ENCODE data around the gene KIF16B.

Gene KIF16B

GRCh38 chr20:16437387-16437996, 135.8 kb downstream of the KIF16B start:
- DNase-seq (ENCODE audit: low read depth): no peak

GRCh38 chr20:16434062-16434664, 139.1 kb downstream of the KIF16B start:
- no peak for DNase-seq (ENCODE audit: low read depth)

GRCh38 chr20:16433293-16433580, 140.0 kb downstream of the KIF16B start:
- no peak for DNase-seq (ENCODE audit: low read depth)

- no peak for DNase-seq (ENCODE audit: low read depth)
These were observed 140.6 kb downstream of the KIF16B start for GRCh38 chr20:16432466-16433292.

- no peak for DNase-seq (ENCODE audit: low read depth)
These were observed 145.1 kb downstream of the KIF16B start for GRCh38 chr20:16428112-16428511.

- no peak for DNase-seq (ENCODE audit: low read depth)
These were observed 145.7 kb downstream of the KIF16B start for GRCh38 chr20:16427571-16427970.

GRCh38 chr20:16424780-16425179, 148.5 kb downstream of the KIF16B start:
- DNase-seq (ENCODE audit: low read depth): no peak

GRCh38 chr20:16423311-16424212, 149.7 kb downstream of the KIF16B start:
- DNase-seq (ENCODE audit: low read depth): no peak

- no peak for DNase-seq (ENCODE audit: low read depth)
These were observed 154.0 kb downstream of the KIF16B start for GRCh38 chr20:16419138-16419715.

- no peak for DNase-seq (ENCODE audit: low read depth)
These were observed 154.6 kb downstream of the KIF16B start for GRCh38 chr20:16418616-16419015.

- no peak for DNase-seq (ENCODE audit: low read depth)
These were observed 156.2 kb downstream of the KIF16B start for GRCh38 chr20:16417001-16417400.

- peak; percentile 4 for DNase-seq (ENCODE audit: low read depth)
These were observed 157.9 kb downstream of the KIF16B start for GRCh38 chr20:16415071-16416053.

GRCh38 chr20:16412906-16413305, 160.3 kb downstream of the KIF16B start:
- no peak for DNase-seq (ENCODE audit: low read depth)

- no peak for DNase-seq (ENCODE audit: low read depth)
These were observed 161.9 kb downstream of the KIF16B start for GRCh38 chr20:16411361-16411760.

- DNase-seq (ENCODE audit: low read depth): no peak
These were observed 162.6 kb downstream of the KIF16B start for GRCh38 chr20:16410626-16411025.

GRCh38 chr20:16408981-16409380, 164.3 kb downstream of the KIF16B start:
- DNase-seq (ENCODE audit: low read depth): no peak

- DNase-seq (ENCODE audit: low read depth): no peak
These were observed 165.8 kb downstream of the KIF16B start for GRCh38 chr20:16407251-16408067.

- DNase-seq (ENCODE audit: low read depth): no peak
These were observed 168.0 kb downstream of the KIF16B start for GRCh38 chr20:16405254-16405653.

- no peak for DNase-seq (ENCODE audit: low read depth)
These were observed 168.6 kb downstream of the KIF16B start for GRCh38 chr20:16404640-16405039.

- DNase-seq (ENCODE audit: low read depth): no peak
These were observed 169.1 kb downstream of the KIF16B start for GRCh38 chr20:16404171-16404570.
